AG20443 (cell line): ENCODE results near the gene UNC13C.

Experiments used
- DNase-seq: peaks from one replicate; pipeline ENCODE4 v3.0.0; 2012; ENCODE audit warnings: low spot score, mixed read lengths

The UNC13C gene

DNA sequence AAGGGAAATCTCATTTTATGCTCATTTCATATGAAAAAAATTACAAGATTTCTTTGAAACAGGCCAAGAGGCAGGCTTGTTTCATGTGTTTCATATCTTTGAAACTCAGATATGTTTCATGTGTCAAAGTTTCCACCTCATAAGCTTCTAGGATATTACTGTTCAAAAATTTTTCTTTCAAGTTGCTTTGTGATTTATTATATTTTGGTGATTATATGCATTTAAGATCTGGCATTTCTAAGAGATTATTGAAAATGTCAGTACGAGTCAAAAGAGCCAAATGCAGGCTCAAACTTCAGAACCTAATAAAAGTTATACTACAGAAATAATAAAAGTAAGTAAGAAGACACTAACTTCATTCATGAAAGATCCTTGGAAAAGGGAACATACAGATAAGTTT, 590.1 kb downstream of the UNC13C start:
- DNase-seq, result no peak

DNA sequence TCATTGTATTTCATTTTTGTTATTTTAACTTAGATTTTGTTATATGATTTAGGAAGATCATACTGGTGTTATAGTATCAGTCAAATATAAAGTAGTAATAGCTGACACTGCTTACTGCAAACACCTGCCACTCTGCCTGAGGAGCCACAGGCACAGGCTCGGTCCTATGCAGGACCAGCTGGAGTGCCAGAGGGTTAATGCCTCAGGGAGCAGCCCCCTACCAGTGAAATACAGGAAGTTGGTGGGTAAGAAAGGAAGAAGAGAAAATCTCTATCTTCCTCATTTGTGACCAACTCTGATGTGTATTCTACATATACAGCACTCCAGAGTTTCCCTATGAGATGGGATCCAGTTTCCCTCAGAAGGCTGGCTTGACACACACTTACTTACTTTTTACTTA, 593.3 kb downstream of the UNC13C start:
- no peak for DNase-seq

- no peak for DNase-seq
Observed at GRCh38 chr15:54575586-54575985, 597.3 kb downstream of the UNC13C start.

GRCh38 chr15:54576298-54576935, 598.2 kb downstream of the UNC13C start:
- DNase-seq, result no peak

- no peak for DNase-seq
Observed at GRCh38 chr15:54577476-54578250, 599.4 kb downstream of the UNC13C start.

- no peak for DNase-seq
Observed at GRCh38 chr15:54579855-54580254, 601.6 kb downstream of the UNC13C start.

GRCh38 chr15:54580643-54581042, 602.4 kb downstream of the UNC13C start:
- no peak for DNase-seq

DNA sequence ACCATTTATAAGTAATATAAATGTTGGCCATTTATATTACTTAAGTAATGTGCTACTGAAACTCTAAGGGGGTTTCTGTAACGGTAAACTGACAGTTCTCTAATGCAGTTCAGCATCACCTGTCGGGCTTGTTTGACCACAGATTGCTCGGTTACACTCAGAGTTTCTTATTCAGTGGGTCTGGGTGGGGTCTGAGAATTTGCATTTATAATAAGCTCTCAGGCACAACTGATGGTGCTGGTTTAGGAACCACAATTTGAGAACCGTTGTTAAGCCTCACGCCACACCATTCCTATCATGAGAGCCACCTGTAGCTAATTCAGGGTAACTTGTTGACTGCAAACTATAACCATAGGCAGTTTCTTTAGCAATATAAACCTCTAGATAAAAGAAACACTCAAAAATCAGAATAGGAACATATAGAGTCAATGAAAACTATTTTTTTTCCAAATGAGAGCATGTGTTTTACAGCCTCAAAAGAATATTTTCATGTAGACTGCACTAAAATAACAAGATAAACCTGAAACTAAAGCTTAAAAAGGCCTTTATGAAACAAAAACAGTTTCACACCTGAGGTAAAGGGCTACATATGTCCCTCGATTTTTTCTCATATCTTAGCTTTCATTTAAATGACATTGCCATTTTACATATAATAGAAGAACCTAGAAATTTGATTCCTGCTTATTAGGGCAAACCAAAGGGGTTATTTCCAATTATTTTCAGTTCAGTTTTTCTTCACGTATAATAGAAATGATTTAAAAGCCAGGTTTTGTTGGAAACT, 604.8 kb downstream of the UNC13C start:
- DNase-seq, result no peak

- no peak for DNase-seq
Observed at GRCh38 chr15:54585063-54585462, 606.8 kb downstream of the UNC13C start.

- no peak for DNase-seq
Observed at GRCh38 chr15:54594115-54594514, 615.9 kb downstream of the UNC13C start.

DNA sequence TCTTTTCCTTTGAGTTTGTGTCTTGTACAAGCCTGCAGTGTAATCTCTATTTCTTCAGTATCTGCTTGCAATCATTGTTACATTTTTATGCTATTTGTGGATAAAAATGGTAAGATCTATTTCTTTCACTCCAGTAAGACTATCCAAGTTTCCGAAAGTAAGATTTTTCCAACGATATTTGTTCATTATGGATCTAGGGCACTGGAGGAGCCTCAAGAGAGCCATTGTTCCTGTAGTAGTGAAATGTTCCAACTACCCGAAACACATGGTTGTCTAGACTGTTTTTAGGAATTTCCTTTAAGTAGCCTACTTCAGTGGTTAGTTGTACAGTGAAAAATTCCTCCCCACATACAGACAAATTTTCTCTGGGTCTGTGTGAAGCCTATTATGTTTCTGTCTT, 621.1 kb downstream of the UNC13C start:
- no peak for DNase-seq

DNA sequence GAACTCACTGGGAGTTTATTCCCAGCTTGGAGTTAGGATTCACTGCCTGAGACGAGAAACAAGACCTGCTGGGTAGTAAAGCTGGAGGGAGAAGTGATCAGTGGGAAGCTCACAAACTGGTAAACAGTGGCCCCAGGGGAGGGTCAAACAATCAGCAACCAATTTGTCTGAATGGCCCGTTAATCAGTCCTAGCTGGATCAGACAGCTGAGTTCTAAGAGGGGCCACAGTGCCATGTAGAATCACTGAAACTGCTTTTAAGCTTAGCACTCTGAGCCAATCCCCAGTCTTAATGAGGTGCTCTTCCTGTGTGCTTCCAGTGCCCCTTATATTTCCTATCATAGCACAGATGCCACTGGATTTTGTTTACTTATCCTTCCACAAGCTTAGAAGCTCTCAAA, 626.8 kb downstream of the UNC13C start:
- DNase-seq, result no peak

GRCh38 chr15:54605556-54605955, 627.3 kb downstream of the UNC13C start:
- DNase-seq, result no peak

DNA sequence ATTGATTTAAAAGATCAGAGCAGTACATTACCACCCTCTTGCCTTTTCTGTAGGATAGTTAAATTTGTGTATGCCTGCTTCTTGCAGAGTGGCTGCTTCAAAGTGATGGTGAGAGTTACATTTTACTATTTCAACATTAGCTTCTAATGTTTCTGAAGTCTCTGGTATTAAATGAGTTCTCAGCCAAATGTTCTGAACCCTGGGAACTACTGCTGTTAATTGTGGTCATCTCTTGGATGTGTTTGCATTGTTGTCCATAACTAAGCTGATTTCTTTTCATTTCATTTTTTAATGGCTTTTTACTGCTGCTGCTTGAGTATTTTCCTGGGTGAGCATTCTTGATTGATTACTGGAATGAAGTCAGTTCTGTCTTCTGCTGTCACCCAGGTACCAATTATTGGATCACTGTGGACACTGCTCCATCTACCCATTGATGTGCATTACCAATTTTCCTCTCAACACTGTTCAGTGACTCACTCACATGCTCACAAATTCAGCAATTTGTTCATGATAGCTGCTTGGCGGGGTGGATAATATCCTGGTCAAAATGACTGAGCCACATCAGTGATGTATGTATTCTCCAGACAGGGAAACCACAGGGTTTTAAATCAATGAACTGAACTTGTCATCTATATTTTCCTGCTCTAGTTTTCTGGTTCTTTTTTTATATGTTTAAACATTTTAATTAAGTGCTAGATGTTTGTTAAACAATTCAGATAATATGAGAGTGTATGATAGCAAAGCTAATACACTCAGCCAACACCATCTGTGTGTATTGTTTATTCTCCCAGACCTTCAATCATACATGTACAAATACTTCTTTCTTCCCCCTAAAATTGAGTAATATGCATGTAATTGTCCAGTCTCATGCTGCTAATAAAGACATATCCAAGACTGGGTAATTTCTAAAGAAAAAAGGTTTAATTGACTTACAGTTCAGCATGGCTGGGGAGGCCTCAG, 630.9 kb downstream of the UNC13C start:
- no peak for DNase-seq

DNA sequence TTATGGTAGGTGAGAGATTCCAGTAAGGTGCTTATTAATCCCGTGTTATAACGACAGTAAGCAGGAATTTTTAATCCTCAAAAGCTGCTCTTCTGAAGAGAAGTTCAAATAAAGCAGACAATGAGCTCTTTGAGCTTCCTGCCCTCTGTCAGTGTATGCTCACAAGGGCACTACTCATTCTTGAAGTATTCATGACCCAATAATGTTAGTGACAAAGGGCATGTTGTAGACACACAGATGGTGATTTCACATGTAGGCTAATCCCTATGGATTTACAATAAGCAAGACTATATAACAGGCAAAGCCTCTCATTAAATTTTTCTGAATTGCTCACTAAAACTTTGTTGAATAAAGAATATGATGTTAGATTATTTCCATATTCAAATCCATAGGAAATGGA, 639.9 kb downstream of the UNC13C start:
- no peak for DNase-seq

- no peak for DNase-seq
Observed at GRCh38 chr15:54619180-54619579, 640.9 kb downstream of the UNC13C start.

DNA sequence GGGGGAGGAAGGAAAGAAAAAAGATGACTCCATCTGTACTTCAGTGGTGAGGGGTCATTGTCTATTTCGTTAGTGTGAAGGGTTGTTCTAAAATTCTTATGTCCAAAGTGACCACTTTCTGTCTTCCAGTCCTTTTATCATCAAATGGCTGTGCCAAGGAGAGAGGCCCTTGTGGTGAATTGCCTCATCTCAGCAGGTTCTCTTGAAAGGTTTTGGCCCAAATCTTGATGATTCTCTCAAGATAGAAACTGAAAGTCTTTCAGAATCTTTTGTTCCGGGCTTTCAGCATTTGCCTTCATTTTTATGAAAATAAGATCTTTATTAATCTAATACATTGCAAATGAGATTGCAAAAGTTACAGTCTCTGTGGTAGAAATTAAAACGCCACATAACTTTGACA, 642.7 kb downstream of the UNC13C start:
- no peak for DNase-seq

DNA sequence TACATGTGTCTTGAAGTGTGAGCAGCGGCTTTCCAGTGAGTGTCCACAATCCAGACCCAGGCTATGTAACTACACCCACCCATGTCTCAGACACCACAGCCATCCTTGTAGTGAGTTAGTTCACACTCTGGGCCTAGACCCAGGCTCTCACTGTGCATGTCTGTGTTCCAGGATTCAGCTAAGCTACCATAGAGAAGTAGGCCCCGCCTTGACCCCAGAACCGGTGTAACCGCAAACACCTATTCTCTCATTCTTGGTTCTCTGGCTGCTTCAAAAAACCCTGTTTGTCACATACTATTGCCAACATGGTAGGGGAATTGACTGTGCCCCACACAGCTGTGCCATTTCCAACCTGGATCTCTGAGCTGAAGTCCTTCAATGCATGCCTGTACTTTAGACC, 657.9 kb downstream of the UNC13C start:
- no peak for DNase-seq

DNA sequence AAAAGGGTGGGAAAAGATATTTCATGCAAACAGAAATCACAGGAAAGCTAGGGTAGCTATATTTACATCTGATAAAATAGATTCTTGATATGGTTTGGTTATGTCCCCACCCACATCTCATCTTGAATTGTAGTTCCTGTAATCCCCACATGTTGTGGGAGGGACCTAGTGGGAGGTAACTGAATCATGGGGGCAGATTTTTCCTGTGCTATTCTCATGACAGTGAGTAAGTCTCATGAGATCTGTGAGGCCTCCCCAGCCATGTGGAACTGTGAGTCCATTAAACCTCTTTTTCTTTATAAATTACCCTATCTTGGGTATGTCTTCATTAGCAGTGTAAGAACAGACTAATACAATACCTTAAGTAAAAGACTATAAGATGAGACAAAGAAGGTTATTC, 660.4 kb downstream of the UNC13C start:
- no peak for DNase-seq

DNA sequence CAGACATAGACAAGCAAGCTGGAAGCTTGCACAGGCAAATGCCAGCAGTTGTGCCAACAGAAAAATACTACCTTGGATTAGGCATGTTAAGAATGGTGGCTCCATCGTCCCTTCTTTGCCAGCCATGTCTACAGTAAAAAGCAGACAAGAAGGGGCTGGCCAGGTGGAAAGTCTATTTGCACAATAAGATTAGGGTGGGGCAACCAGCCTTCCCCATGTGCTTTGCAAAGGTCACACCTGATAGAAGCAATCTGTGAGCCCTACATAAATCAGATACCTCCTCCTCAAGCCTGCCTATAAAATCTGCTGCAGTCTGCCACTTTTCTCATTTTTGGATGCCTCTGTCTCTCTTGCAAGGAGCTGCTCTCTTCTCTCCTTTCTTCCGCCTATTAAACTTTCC, 662.6 kb downstream of the UNC13C start:
- no peak for DNase-seq

- DNase-seq, result no peak
Observed at GRCh38 chr15:54644796-54645195, 666.6 kb downstream of the UNC13C start.

- DNase-seq, result no peak
Observed at GRCh38 chr15:54659646-54660045, 681.4 kb downstream of the UNC13C start.
